ENCODE measurements around the gene MINDY4. TPM values are rescaled to one million over a fixed set of nuclear protein-coding genes. Genes with fewer than 3 reads are reported as not detected.
A peak's percentile ranks its signal among the peaks of the same experiment; 100 is the strongest.

Gene MINDY4
- total RNA-seq, 1 experiment from 2014 or later, result 1.5 TPM

- DNase-seq, result no peak
- no peaks in the 10 kb centered on the region for H3K9me2 ChIP-seq (replicated peaks; ENCODE audit: insufficient read depth, low read length)
- H3K27ac ChIP-seq (ENCODE audit: low read length), result no peak overlapping the region
- H3K4me1 ChIP-seq (ENCODE audit: low read length), result peaks cover 15% of the 10 kb centered on the region
- H3K79me2 ChIP-seq (ENCODE audit: low read length), result no peaks in the 10 kb centered on the region
- no peaks in the 10 kb centered on the region for H3K36me3 ChIP-seq (ENCODE audit: insufficient read depth, low read length)
- H3K9ac ChIP-seq (ENCODE audit: low read length), result no peak overlapping the region
- H4K20me1 ChIP-seq (ENCODE audit: insufficient read depth, low read depth, low read length), result no peaks in the 10 kb centered on the region
- H3K9me3 ChIP-seq (ENCODE audit: low read length), result no peaks in the 10 kb centered on the region
- no peak overlapping the region for H3K4me2 ChIP-seq (ENCODE audit: low read depth, low read length, poor library complexity, severe bottlenecking)
- H2AFZ ChIP-seq (ENCODE audit: low read length), result no peak overlapping the region
- H3K27me3 ChIP-seq (ENCODE audit: low read length), result no peaks in the 10 kb centered on the region
- no peak overlapping the region for H3K4me3 ChIP-seq (ENCODE audit: low read length)
Observed at GRCh38 chr7:30865076-30865475, 93.9 kb downstream of the MINDY4 start.

- H3K79me2 ChIP-seq (ENCODE audit: low read length), result no peaks in the 10 kb centered on the region
- no peaks in the 10 kb centered on the region for H3K27me3 ChIP-seq (ENCODE audit: low read length)
- H3K4me3 ChIP-seq (ENCODE audit: low read length), result no peak overlapping the region
- H3K9me2 ChIP-seq (replicated peaks; ENCODE audit: insufficient read depth, low read length), result no peaks in the 10 kb centered on the region
- H3K4me1 ChIP-seq (ENCODE audit: low read length), result peaks cover 23% of the 10 kb centered on the region
- no peak overlapping the region for H3K9ac ChIP-seq (ENCODE audit: low read length)
- no peaks in the 10 kb centered on the region for H3K9me3 ChIP-seq (ENCODE audit: low read length)
- no peaks in the 10 kb centered on the region for H4K20me1 ChIP-seq (ENCODE audit: insufficient read depth, low read depth, low read length)
- H3K36me3 ChIP-seq (ENCODE audit: insufficient read depth, low read length), result no peaks in the 10 kb centered on the region
- no peak for DNase-seq
- no peak overlapping the region for H2AFZ ChIP-seq (ENCODE audit: low read length)
- H3K4me2 ChIP-seq (ENCODE audit: low read depth, low read length, poor library complexity, severe bottlenecking), result no peak overlapping the region
- H3K27ac ChIP-seq (ENCODE audit: low read length), result no peak overlapping the region
Observed at GRCh38 chr7:30865821-30866220, 94.6 kb downstream of the MINDY4 start.

GRCh38 chr7:30866939-30867338, 95.7 kb downstream of the MINDY4 start:
- no peak overlapping the region for H3K4me2 ChIP-seq (ENCODE audit: low read depth, low read length, poor library complexity, severe bottlenecking)
- H3K79me2 ChIP-seq (ENCODE audit: low read length), result no peaks in the 10 kb centered on the region
- no peaks in the 10 kb centered on the region for H4K20me1 ChIP-seq (ENCODE audit: insufficient read depth, low read depth, low read length)
- no peaks in the 10 kb centered on the region for H3K36me3 ChIP-seq (ENCODE audit: insufficient read depth, low read length)
- no peak overlapping the region for H2AFZ ChIP-seq (ENCODE audit: low read length)
- H3K4me3 ChIP-seq (ENCODE audit: low read length), result no peak overlapping the region
- no peak overlapping the region for H3K9ac ChIP-seq (ENCODE audit: low read length)
- DNase-seq, result no peak
- H3K4me1 ChIP-seq (ENCODE audit: low read length), result peaks cover 34% of the 10 kb centered on the region
- H3K27ac ChIP-seq (ENCODE audit: low read length), result no peak overlapping the region
- no peaks in the 10 kb centered on the region for H3K27me3 ChIP-seq (ENCODE audit: low read length)
- H3K9me2 ChIP-seq (replicated peaks; ENCODE audit: insufficient read depth, low read length), result no peaks in the 10 kb centered on the region
- no peaks in the 10 kb centered on the region for H3K9me3 ChIP-seq (ENCODE audit: low read length)

GRCh38 chr7:30867483-30867882, 96.3 kb downstream of the MINDY4 start:
- DNase-seq, result no peak
- peaks cover 40% of the 10 kb centered on the region for H3K4me1 ChIP-seq (ENCODE audit: low read length)
- H3K79me2 ChIP-seq (ENCODE audit: low read length), result no peaks in the 10 kb centered on the region
- no peak overlapping the region for H3K27ac ChIP-seq (ENCODE audit: low read length)
- no peaks in the 10 kb centered on the region for H3K27me3 ChIP-seq (ENCODE audit: low read length)
- no peaks in the 10 kb centered on the region for H3K9me3 ChIP-seq (ENCODE audit: low read length)
- no peaks in the 10 kb centered on the region for H3K9me2 ChIP-seq (replicated peaks; ENCODE audit: insufficient read depth, low read length)
- no peaks in the 10 kb centered on the region for H4K20me1 ChIP-seq (ENCODE audit: insufficient read depth, low read depth, low read length)
- no peaks in the 10 kb centered on the region for H3K36me3 ChIP-seq (ENCODE audit: insufficient read depth, low read length)
- H3K4me2 ChIP-seq (ENCODE audit: low read depth, low read length, poor library complexity, severe bottlenecking), result no peak overlapping the region
- no peak overlapping the region for H2AFZ ChIP-seq (ENCODE audit: low read length)
- H3K4me3 ChIP-seq (ENCODE audit: low read length), result no peak overlapping the region
- H3K9ac ChIP-seq (ENCODE audit: low read length), result no peak overlapping the region

- H3K9me2 ChIP-seq (replicated peaks; ENCODE audit: insufficient read depth, low read length), result no peaks in the 10 kb centered on the region
- H3K79me2 ChIP-seq (ENCODE audit: low read length), result no peaks in the 10 kb centered on the region
- H3K9me3 ChIP-seq (ENCODE audit: low read length), result no peaks in the 10 kb centered on the region
- H3K9ac ChIP-seq (ENCODE audit: low read length), result no peak overlapping the region
- H2AFZ ChIP-seq (ENCODE audit: low read length), result no peak overlapping the region
- H3K27ac ChIP-seq (ENCODE audit: low read length), result no peak overlapping the region
- H4K20me1 ChIP-seq (ENCODE audit: insufficient read depth, low read depth, low read length), result no peaks in the 10 kb centered on the region
- H3K4me2 ChIP-seq (ENCODE audit: low read depth, low read length, poor library complexity, severe bottlenecking), result no peak overlapping the region
- H3K4me1 ChIP-seq (ENCODE audit: low read length), result peaks cover 56% of the 10 kb centered on the region
- H3K27me3 ChIP-seq (ENCODE audit: low read length), result no peaks in the 10 kb centered on the region
- no peaks in the 10 kb centered on the region; the same call in 1 of the 2 replicates for H3K36me3 ChIP-seq (ENCODE audit: insufficient read depth, low read length)
- DNase-seq, result no peak
- H3K4me3 ChIP-seq (ENCODE audit: low read length), result no peak overlapping the region
Observed at GRCh38 chr7:30869794-30870611, 98.8 kb downstream of the MINDY4 start.

GRCh38 chr7:30870821-30871518, 99.8 kb downstream of the MINDY4 start:
- no peak overlapping the region for H3K4me2 ChIP-seq (ENCODE audit: low read depth, low read length, poor library complexity, severe bottlenecking)
- no peak for DNase-seq
- H4K20me1 ChIP-seq (ENCODE audit: insufficient read depth, low read depth, low read length), result no peaks in the 10 kb centered on the region
- no peaks in the 10 kb centered on the region for H3K9me3 ChIP-seq (ENCODE audit: low read length)
- H3K9ac ChIP-seq (ENCODE audit: low read length), result no peak overlapping the region
- H3K79me2 ChIP-seq (ENCODE audit: low read length), result no peaks in the 10 kb centered on the region
- no peaks in the 10 kb centered on the region for H3K27me3 ChIP-seq (ENCODE audit: low read length)
- no peak overlapping the region for H2AFZ ChIP-seq (ENCODE audit: low read length)
- peaks cover 66% of the 10 kb centered on the region for H3K4me1 ChIP-seq (ENCODE audit: low read length)
- no peaks in the 10 kb centered on the region; the same call in 1 of the 2 replicates for H3K36me3 ChIP-seq (ENCODE audit: insufficient read depth, low read length)
- no peak overlapping the region for H3K4me3 ChIP-seq (ENCODE audit: low read length)
- no peak overlapping the region for H3K27ac ChIP-seq (ENCODE audit: low read length)
- H3K9me2 ChIP-seq (replicated peaks; ENCODE audit: insufficient read depth, low read length), result no peaks in the 10 kb centered on the region

GRCh38 chr7:30871655-30872054, 100.4 kb downstream of the MINDY4 start:
- H3K27ac ChIP-seq (ENCODE audit: low read length), result no peak overlapping the region
- no peaks in the 10 kb centered on the region for H4K20me1 ChIP-seq (ENCODE audit: insufficient read depth, low read depth, low read length)
- no peaks in the 10 kb centered on the region for H3K79me2 ChIP-seq (ENCODE audit: low read length)
- H3K4me3 ChIP-seq (ENCODE audit: low read length), result no peak overlapping the region
- peak overlapping the region; percentile 63 for H3K4me2 ChIP-seq (ENCODE audit: low read depth, low read length, poor library complexity, severe bottlenecking)
- no peak for DNase-seq
- no peaks in the 10 kb centered on the region for H3K9me2 ChIP-seq (replicated peaks; ENCODE audit: insufficient read depth, low read length)
- H3K4me1 ChIP-seq (ENCODE audit: low read length), result peaks cover 73% of the 10 kb centered on the region
- H2AFZ ChIP-seq (ENCODE audit: low read length), result no peak overlapping the region
- H3K9ac ChIP-seq (ENCODE audit: low read length), result no peak overlapping the region
- H3K27me3 ChIP-seq (ENCODE audit: low read length), result no peaks in the 10 kb centered on the region
- H3K36me3 ChIP-seq (ENCODE audit: insufficient read depth, low read length), result no peaks in the 10 kb centered on the region; the same call in 1 of the 2 replicates
- no peaks in the 10 kb centered on the region for H3K9me3 ChIP-seq (ENCODE audit: low read length)

GRCh38 chr7:30873207-30873606, 102.0 kb downstream of the MINDY4 start:
- Histone ChIP-seq H3K27ac (ENCODE audit: low read length) (peak overlapping the region; percentile 86), H4K20me1 (ENCODE audit: insufficient read depth, low read depth, low read length) (no peaks in the 10 kb centered on the region)

More at GRCh38 chr7:30873207-30873606, 102.0 kb downstream of the MINDY4 start:
- Histone ChIP-seq H3K36me3 (ENCODE audit: insufficient read depth, low read length) (no peaks in the 10 kb centered on the region; the same call in 1 of the 2 replicates), H3K27me3 (ENCODE audit: low read length) (no peaks in the 10 kb centered on the region), H3K4me2 (ENCODE audit: low read depth, low read length, poor library complexity, severe bottlenecking) (peak overlapping the region; percentile 63), H3K9me2 (replicated peaks; ENCODE audit: insufficient read depth, low read length) (no peaks in the 10 kb centered on the region), H3K4me1 (ENCODE audit: low read length) (peaks cover 73% of the 10 kb centered on the region), H3K79me2 (ENCODE audit: low read length) (no peaks in the 10 kb centered on the region), H3K9me3 (ENCODE audit: low read length) (no peaks in the 10 kb centered on the region), H2AFZ (ENCODE audit: low read length) (peak overlapping the region; percentile 21), H3K9ac (ENCODE audit: low read length) (peak overlapping the region; percentile 51), H3K4me3 (ENCODE audit: low read length) (peak overlapping the region; percentile 37)
- peak; percentile 88 for DNase-seq

Data from Karpas-422 (cell line).